GM12878 (cell line): ENCODE data around the gene RASGRF2. TPM values are rescaled to one million over a fixed set of nuclear protein-coding genes. Genes with fewer than 3 reads are reported as not detected.

ENCODE experiments used
- ATAC-seq: fragments of 200-7000 bp; cut with Tn5 transposase; 3 replicates; pipeline ENCODE4 v1.9.1; 2020; ENCODE audit warnings: mild to moderate bottlenecking, moderate library complexity
- BruUV-seq: library from RNA; stranded (reverse); fragments of 400-500 nt; replicated peaks from 2 replicates; lab custom pipeline; 2021; lab: Mats Ljungman, UMichigan
- CTCF ChIA-PET: fragments of 300-600 bp; sonication (Branson Sonifier 250); formaldehyde crosslinking; extraction: SDS; loops from one replicate; lab custom pipeline; 2021; ENCODE audit warnings: inconsistent platforms; lab: Yijun Ruan, JAX
- POLR2A ChIA-PET: fragments of 350-600 bp; formaldehyde crosslinking; extraction: SDS; loops from one replicate; lab custom pipeline; 2021; ENCODE audit warnings: inconsistent platforms; lab: Charles Lee
- RAD21 ChIA-PET: fragments of 300-600 bp; sonication (Branson Sonifier 250); formaldehyde crosslinking; loops from one replicate; lab custom pipeline; 2023; ENCODE audit warnings: antibody characterized with exemption; ENCODE audit not compliant: unreplicated experiment; lab: Charles Lee
- SMC1A ChIA-PET: fragments of 300-600 bp; sonication (Branson Sonifier 250); formaldehyde crosslinking; loops from one replicate; lab custom pipeline; 2023; ENCODE audit not compliant: unreplicated experiment, uncharacterized antibody; lab: Charles Lee
- DNase-seq: peaks from one replicate; pipeline ENCODE4 v3.0.0-alpha.2; 2011; ENCODE audit warnings: low read depth, low spot score
- FAIRE-seq: peaks from 3 replicates; lab custom pipeline; 2011; peaks lifted over from hg19 to GRCh38; lab: Jason Lieb, UNC
- H2AFZ ChIP-seq: 2 replicates; pipeline ENCODE4 v1.6.0; 2011; ENCODE audit warnings: low read depth, low read length, control low read depth; ENCODE audit not compliant: control insufficient read depth
- H3K27ac ChIP-seq: 2 replicates; pipeline ENCODE4 v1.5.1; 2011; ENCODE audit warnings: control low read depth; ENCODE audit not compliant: control insufficient read depth, insufficient read depth
- H3K27me3 ChIP-seq, 2 experiments: replicated peaks in 1 of 2; 2 replicates each; pipeline versions ENCODE4 v1.6.0 to v1.6.1; 2011; ENCODE audit warnings: low read length in 1 of 2; ENCODE audit not compliant: control insufficient read depth in 2 of 2, insufficient read depth in 2 of 2
- H3K36me3 ChIP-seq, 2 experiments: 2 replicates each; pipeline ENCODE4 v1.5.1; 2011; ENCODE audit warnings: low read length in 1 of 2; ENCODE audit not compliant: control insufficient read depth in 2 of 2, insufficient read depth in 2 of 2
- H3K4me1 ChIP-seq: 2 replicates; pipeline ENCODE4 v1.6.1; 2011; ENCODE audit warnings: mild to moderate bottlenecking, low read length, moderate library complexity, mixed read lengths; ENCODE audit not compliant: control insufficient read depth, insufficient read depth
- H3K4me2 ChIP-seq: 2 replicates; pipeline ENCODE4 v1.6.0; 2011; ENCODE audit warnings: control low read depth; ENCODE audit not compliant: control insufficient read depth, insufficient read depth
- H3K4me3 ChIP-seq: fragments of 200-600 bp; sonication (generic); 2 replicates; pipeline ENCODE4 v1.5.1; 2016
- H3K79me2 ChIP-seq: 2 replicates; pipeline ENCODE4 v1.6.0; 2011; ENCODE audit warnings: low read length; ENCODE audit not compliant: control insufficient read depth, insufficient read depth
- H3K9ac ChIP-seq: 2 replicates; pipeline ENCODE4 v1.8.0; 2011; ENCODE audit warnings: low read length, control low read depth, mixed read lengths; ENCODE audit not compliant: control insufficient read depth, insufficient read depth
- H3K9me3 ChIP-seq: replicated peaks from 3 replicates; pipeline ENCODE4 v1.5.1; 2011; ENCODE audit warnings: mild to moderate bottlenecking, low read length; ENCODE audit not compliant: control insufficient read depth, insufficient read depth
- H4K20me1 ChIP-seq: 2 replicates; pipeline ENCODE4 v1.6.0; 2011; ENCODE audit not compliant: control insufficient read depth, insufficient read depth
- BHLHE40 ChIP-seq, 2 experiments: fragments of 450-650 bp in 1 of 2; IDR thresholded peaks; 2 replicates each; pipeline ENCODE4 v1.6.1; 2011 to 2017; ENCODE audit warnings: low read depth in 2 of 2, borderline replicate concordance in 1 of 2, improper control_type of control experiment in 1 of 2, low read length in 1 of 2, mild to moderate bottlenecking in 1 of 2
- CBX3 ChIP-seq: fragments of 200-600 bp; sonication (generic); IDR thresholded peaks from 2 replicates; pipeline ENCODE4 v1.6.1; 2016; ENCODE audit warnings: low read depth, borderline replicate concordance
- CHD2 ChIP-seq: IDR thresholded peaks from 2 replicates; pipeline ENCODE4 v1.6.1; 2011; ENCODE audit warnings: low read depth, low read length, improper control_type of control experiment, borderline replicate concordance
- EP300 ChIP-seq, 2 experiments: fragments of 150-350 bp in 1 of 2; IDR thresholded peaks; 2 replicates each; pipeline ENCODE4 v1.6.1; 2011 to 2012; ENCODE audit warnings: low read depth in 2 of 2, low read length in 2 of 2, borderline replicate concordance in 1 of 2, improper control_type of control experiment in 1 of 2, inconsistent platforms in 1 of 2; ENCODE audit not compliant: control insufficient read depth in 1 of 2
- NR2C1 ChIP-seq: fragments of 450-650 bp; IDR thresholded peaks from 2 replicates; pipeline ENCODE4 v1.6.1; 2017; ENCODE audit warnings: antibody characterized with exemption, mild to moderate bottlenecking, moderate library complexity
- NR2C2 ChIP-seq: IDR thresholded peaks from 2 replicates; pipeline ENCODE4 v1.6.1; 2011; ENCODE audit warnings: borderline replicate concordance, low read depth; ENCODE audit not compliant: control insufficient read depth, insufficient read length
- PML ChIP-seq: IDR thresholded peaks from 2 replicates; pipeline ENCODE4 v1.6.1; 2012; ENCODE audit warnings: low read length, inconsistent platforms
- RAD21 ChIP-seq: IDR thresholded peaks from 2 replicates; pipeline ENCODE4 v1.6.1; 2011; ENCODE audit warnings: mild to moderate bottlenecking, low read depth, low read length, moderate library complexity; ENCODE audit not compliant: insufficient read depth
- SREBF2 ChIP-seq: IDR thresholded peaks from 2 replicates; pipeline ENCODE4 v1.6.1; 2012; ENCODE audit warnings: mild to moderate bottlenecking, low read length
- SRF ChIP-seq, 2 experiments: IDR thresholded peaks; 2 replicates each; pipeline ENCODE4 v1.6.1; 2011; ENCODE audit warnings: low read depth in 2 of 2, low read length in 2 of 2, mild to moderate bottlenecking in 1 of 2, moderate library complexity in 1 of 2
- STAT3 ChIP-seq: IDR thresholded peaks from 2 replicates; pipeline ENCODE4 v1.6.1; 2011; ENCODE audit warnings: low read depth, low read length, improper control_type of control experiment
- SUZ12 ChIP-seq: fragments of 200-600 bp; sonication (generic); IDR thresholded peaks from one replicate; pipeline ENCODE4 v1.6.1; 2018; ENCODE audit warnings: antibody characterized with exemption, mild to moderate bottlenecking; ENCODE audit not compliant: unreplicated experiment
- TARDBP ChIP-seq: IDR thresholded peaks from 2 replicates; pipeline ENCODE4 v1.6.1; 2016; ENCODE audit warnings: borderline replicate concordance
- ZZZ3 ChIP-seq: IDR thresholded peaks from 2 replicates; pipeline ENCODE4 v1.6.1; 2011; ENCODE audit warnings: low read depth; ENCODE audit not compliant: control insufficient read depth, insufficient read length
- WGBS: methylation state at CpG from one replicate; pipeline ENCODE4 v1.1.6; 2016; ENCODE audit warnings: low lambda C conversion rate; ENCODE audit not compliant: insufficient replicate concordance, insufficient coverage; ENCODE audit errors: missing lambda C conversion rate; 5-methylcytosine and 5-hydroxymethylcytosine counted together
- in situ Hi-C: fragments of 300-500 bp; cut with MboI; formaldehyde crosslinking; loops from 9 replicates; pipeline ENCODE4 v1.14.3; 2018; ENCODE audit warnings: mixed read lengths
- intact Hi-C: fragments of 100-400 bp; cut with micrococcal nuclease; formaldehyde crosslinking; loops from one replicate; pipeline ENCODE4 v1.14.2; 2022; ENCODE audit not compliant: unreplicated experiment
- polyA plus RNA-seq, 11 experiments: library from polyadenylated mRNA; depleted of rRNA in 4 of 11; unstranded in 6 of 11; stranded (reverse) in 5 of 11; fragments of >200 nt; fragmentation: Nextera tagmentation in 4 of 11; fragmentation: Illumina TruSeq in 1 of 11; extraction: Ambion mirVana in 4 of 11; extraction: Trizol in 1 of 11; gene quantifications; 1 replicate in 1 of 11; 2 replicates in 10 of 11; pipeline versions ENCODE4 v1.2.1 to v1.2.3, GENCODE V29; 2011 to 2016; ENCODE audit warnings: inconsistent platforms in 2 of 11, missing spikeins in 2 of 11, low read depth in 1 of 11
- total RNA-seq, 4 experiments: library from RNA; depleted of rRNA in 3 of 4; stranded (reverse); fragments of >200 nt in 3 of 4; fragmentation: Illumina TruSeq in 1 of 4; extraction: Trizol in 1 of 4; gene quantifications; 2 replicates each; pipeline versions ENCODE4 v1.2.1 to v1.2.3, GENCODE V29; 2013 to 2021
- TF ChIP-seq, protein P1 (sequence below): fragments of 450-650 bp; IDR thresholded peaks from 2 replicates; pipeline ENCODE4 v1.6.1; 2017; ENCODE audit warnings: mild to moderate bottlenecking, moderate library complexity
- TF ChIP-seq, protein P2 (sequence below): fragments of 450-650 bp; formaldehyde crosslinking; IDR thresholded peaks from 2 replicates; pipeline ENCODE4 v1.4.0; 2020; ENCODE audit warnings: mild to moderate bottlenecking, moderate library complexity

RASGRF2 gene
- total and polyA plus RNA-seq, 10 of the 15 experiments (the other 5 are each of a cell fraction or from before 2014, with no cell fraction given) = 0.05 to 0.24 (median 0.07) TPM

DNA sequence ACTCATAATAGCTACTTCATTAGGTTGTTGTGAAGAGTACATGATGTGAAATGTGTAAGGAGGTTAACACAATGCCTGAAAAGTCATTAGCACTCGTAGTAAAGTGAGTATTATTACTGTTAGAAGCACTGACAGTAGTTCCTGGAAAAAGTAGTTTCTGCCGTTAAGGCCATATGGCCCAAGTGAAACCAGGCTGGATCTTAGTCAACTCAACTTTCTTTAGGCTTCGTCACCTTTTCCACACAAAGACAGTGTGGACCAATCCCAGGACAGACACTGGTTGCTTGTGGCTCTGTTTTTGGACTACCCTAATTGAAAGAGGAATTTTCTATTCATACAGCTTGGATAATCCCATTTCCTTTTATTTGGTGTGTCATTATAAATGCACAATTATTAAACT, 243.6 kb downstream of the RASGRF2 start:
- BruUV-seq = no TSS peak

More for the DNA sequence above, 243.6 kb downstream of the RASGRF2 start:
- Histone ChIP-seq H3K4me1 (no peaks in the 10 kb centered on the region), H3K4me2 (no peak overlapping the region), H3K4me3 (no peak overlapping the region), H3K27ac (no peak overlapping the region), H4K20me1 (no peaks in the 10 kb centered on the region), H2AFZ (no peak overlapping the region), H3K27me3 (no peaks in the 10 kb centered on the region; a peak in 1 of 4 replicates), H3K9ac (no peak overlapping the region), H3K79me2 (no peaks in the 10 kb centered on the region), H3K9me3 (no peaks in the 10 kb centered on the region), H3K36me3 (no peaks in the 10 kb centered on the region)
- 50% methylated on average over 3 of the region's 3 CpGs for WGBS
- no peak for ATAC-seq
- ChIA-PET POLR2A (no interaction called here), SMC1A (interaction anchor here (1.1 kb wide), 1 partner anchor 8 kb away, joined by 5 read pairs; no protein-coding TSS in a partner anchor), CTCF (interaction anchor here (0.7 to 1.3 kb wide), 5 partner anchors 8 to 648 kb away, joined by 3 to 6 read pairs (median 3); no protein-coding TSS in a partner anchor), RAD21 (no interaction called here)
- no peak for DNase-seq
- in situ Hi-C loops = no loop called here
- no peak for FAIRE-seq
- intact Hi-C loops = no loop called here
- TF ChIP-seq CHD2 = no peak
- no peak for TF ChIP-seq RAD21
- TF ChIP-seq NR2C1 = no peak
- TF ChIP-seq SUZ12 = no peak
- TF ChIP-seq BHLHE40 (IDR thresholded peaks at IDR 0.05; ENCODE audit: borderline replicate concordance in 1 of 2, low read depth in 2 of 2, low read length in 1 of 2) = no peak
- no peak for TF ChIP-seq TARDBP
- no peak for TF ChIP-seq ZZZ3
- TF ChIP-seq, protein P1, sequence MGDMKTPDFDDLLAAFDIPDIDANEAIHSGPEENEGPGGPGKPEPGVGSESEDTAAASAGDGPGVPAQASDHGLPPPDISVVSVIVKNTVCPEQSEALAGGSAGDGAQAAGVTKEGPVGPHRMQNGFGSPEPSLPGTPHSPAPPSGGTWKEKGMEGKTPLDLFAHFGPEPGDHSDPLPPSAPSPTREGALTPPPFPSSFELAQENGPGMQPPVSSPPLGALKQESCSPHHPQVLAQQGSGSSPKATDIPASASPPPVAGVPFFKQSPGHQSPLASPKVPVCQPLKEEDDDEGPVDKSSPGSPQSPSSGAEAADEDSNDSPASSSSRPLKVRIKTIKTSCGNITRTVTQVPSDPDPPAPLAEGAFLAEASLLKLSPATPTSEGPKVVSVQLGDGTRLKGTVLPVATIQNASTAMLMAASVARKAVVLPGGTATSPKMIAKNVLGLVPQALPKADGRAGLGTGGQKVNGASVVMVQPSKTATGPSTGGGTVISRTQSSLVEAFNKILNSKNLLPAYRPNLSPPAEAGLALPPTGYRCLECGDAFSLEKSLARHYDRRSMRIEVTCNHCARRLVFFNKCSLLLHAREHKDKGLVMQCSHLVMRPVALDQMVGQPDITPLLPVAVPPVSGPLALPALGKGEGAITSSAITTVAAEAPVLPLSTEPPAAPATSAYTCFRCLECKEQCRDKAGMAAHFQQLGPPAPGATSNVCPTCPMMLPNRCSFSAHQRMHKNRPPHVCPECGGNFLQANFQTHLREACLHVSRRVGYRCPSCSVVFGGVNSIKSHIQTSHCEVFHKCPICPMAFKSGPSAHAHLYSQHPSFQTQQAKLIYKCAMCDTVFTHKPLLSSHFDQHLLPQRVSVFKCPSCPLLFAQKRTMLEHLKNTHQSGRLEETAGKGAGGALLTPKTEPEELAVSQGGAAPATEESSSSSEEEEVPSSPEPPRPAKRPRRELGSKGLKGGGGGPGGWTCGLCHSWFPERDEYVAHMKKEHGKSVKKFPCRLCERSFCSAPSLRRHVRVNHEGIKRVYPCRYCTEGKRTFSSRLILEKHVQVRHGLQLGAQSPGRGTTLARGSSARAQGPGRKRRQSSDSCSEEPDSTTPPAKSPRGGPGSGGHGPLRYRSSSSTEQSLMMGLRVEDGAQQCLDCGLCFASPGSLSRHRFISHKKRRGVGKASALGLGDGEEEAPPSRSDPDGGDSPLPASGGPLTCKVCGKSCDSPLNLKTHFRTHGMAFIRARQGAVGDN = no peak
- no peak for TF ChIP-seq EP300 (IDR thresholded peaks at IDR 0.05; ENCODE audit: borderline replicate concordance in 1 of 2, control insufficient read depth in 1 of 2, low read depth in 2 of 2, low read length in 2 of 2)
- no peak for TF ChIP-seq CBX3
- TF ChIP-seq, protein P2, sequence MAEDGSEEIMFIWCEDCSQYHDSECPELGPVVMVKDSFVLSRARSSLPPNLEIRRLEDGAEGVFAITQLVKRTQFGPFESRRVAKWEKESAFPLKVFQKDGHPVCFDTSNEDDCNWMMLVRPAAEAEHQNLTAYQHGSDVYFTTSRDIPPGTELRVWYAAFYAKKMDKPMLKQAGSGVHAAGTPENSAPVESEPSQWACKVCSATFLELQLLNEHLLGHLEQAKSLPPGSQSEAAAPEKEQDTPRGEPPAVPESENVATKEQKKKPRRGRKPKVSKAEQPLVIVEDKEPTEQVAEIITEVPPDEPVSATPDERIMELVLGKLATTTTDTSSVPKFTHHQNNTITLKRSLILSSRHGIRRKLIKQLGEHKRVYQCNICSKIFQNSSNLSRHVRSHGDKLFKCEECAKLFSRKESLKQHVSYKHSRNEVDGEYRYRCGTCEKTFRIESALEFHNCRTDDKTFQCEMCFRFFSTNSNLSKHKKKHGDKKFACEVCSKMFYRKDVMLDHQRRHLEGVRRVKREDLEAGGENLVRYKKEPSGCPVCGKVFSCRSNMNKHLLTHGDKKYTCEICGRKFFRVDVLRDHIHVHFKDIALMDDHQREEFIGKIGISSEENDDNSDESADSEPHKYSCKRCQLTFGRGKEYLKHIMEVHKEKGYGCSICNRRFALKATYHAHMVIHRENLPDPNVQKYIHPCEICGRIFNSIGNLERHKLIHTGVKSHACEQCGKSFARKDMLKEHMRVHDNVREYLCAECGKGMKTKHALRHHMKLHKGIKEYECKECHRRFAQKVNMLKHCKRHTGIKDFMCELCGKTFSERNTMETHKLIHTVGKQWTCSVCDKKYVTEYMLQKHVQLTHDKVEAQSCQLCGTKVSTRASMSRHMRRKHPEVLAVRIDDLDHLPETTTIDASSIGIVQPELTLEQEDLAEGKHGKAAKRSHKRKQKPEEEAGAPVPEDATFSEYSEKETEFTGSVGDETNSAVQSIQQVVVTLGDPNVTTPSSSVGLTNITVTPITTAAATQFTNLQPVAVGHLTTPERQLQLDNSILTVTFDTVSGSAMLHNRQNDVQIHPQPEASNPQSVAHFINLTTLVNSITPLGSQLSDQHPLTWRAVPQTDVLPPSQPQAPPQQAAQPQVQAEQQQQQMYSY (CRISPR knock-in tag) = no peak
- TF ChIP-seq STAT3 = no peak
- no peak for TF ChIP-seq SRF (IDR thresholded peaks at IDR 0.05; ENCODE audit: low read depth in 2 of 2, low read length in 2 of 2)
- TF ChIP-seq PML = no peak
- TF ChIP-seq SREBF2 = no peak
- no peak for TF ChIP-seq NR2C2
